ENCODE measurements around the gene ARHGEF28.

ARHGEF28 gene

GRCh38 chr5:73792687-73793320, 166.8 kb downstream of the ARHGEF28 start:
- peak; percentile 99 for TF ChIP-seq CTCF (IDR thresholded peaks at IDR 0.05; ENCODE audit: extremely low read depth, missing control alignments)
- peak; percentile 61 for DNase-seq (ENCODE audit: low spot score)

- TF ChIP-seq CTCF (IDR thresholded peaks at IDR 0.05; ENCODE audit: extremely low read depth, missing control alignments): no peak
- DNase-seq (ENCODE audit: low spot score): no peak
These were observed 167.9 kb downstream of the ARHGEF28 start for GRCh38 chr5:73793911-73794310.

DNA sequence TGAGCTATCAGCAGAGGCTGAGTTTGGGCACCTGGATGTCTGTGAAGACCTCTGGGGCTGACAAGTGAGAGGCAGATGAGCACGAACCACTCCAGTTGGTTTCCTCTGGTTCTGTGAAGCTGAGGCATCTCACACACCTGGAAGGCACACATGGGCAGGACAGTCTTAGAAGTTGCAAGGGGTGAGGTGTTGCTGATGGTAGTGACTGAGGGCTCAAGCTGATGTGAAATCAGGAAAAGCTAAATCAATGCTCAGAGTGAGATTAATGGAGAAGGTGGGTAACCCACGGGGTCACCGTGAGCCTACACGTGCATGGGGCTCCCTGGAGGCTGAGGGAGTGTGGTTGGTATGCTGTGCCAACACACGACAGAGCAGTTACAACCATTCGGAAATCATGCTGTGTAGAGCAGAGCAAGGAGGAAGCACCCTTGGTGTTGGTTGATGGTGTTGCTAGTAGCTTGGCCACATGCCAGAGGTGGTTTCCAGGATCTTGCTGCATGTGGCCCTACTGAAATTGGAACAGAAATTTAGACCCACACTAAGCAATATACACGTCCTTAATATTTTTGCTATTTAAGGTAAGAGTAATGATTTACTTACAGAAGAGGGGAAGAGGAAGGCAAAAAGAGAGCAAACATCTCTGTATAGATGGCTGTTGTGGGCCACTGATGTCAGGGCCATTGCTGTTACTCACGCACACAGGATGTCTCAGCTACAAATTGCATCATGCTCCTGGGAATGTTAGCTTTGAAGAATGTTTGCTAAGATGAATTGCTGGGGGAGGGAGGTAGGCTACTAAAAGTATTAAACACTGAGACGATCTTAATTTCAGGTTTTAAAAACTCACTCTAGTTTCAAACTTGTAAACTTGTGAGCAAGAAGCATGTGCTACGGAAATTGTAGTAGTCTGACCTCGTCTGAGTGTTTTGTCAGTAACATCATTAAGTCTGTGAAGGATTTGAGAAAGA, 170.5 kb downstream of the ARHGEF28 start:
- peak; percentile 14 for DNase-seq (ENCODE audit: low spot score)
- TF ChIP-seq CTCF (IDR thresholded peaks at IDR 0.05; ENCODE audit: extremely low read depth, missing control alignments): no peak

DNA sequence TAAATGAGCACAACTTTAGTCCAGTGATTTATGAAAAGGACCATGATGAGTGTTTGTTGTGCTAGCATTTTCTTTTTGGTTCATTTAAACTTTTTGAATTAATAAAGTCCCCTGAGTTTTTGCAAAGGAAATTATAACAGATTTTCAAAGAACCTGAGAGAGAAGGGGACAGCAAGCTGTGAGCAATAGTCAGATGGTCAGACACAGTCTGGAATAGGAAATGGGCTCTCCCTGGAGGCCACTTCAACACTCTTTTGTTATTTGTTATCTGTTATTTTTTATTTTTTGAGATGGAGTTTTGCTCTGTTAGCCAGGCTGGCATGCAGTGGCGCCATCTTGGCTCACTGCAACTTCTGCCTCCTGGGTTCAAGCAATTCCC, 171.1 kb downstream of the ARHGEF28 start:
- DNase-seq (ENCODE audit: low spot score): no peak
- TF ChIP-seq CTCF (IDR thresholded peaks at IDR 0.05; ENCODE audit: extremely low read depth, missing control alignments): no peak

DNA sequence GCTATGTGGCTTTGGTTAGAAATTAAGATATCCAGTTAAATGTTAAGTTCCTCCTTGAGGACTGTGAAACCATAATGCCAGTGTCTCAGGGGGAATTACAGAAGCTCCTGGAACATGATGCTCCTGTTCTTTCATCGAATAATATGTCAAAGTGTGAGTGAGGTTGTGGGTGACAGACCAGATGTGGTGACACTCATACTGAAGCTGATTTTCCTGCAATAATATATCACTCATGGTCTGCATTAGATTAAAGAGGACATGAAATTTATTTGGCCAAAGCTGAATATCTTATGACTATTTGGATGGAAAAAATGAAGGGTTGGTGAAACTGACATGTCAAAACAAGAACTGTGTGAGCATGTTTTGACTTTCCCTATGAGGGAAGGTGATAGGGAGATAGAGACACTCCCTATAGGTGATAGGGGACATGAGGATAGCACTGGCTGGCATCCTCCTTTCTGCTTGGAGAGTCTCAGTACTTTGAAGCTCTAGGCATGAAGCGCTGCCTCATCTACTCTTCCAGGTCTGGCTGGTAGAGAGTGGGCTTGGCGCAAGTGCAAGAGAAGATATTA, 173.5 kb downstream of the ARHGEF28 start:
- no peak for DNase-seq (ENCODE audit: low spot score)

DNA sequence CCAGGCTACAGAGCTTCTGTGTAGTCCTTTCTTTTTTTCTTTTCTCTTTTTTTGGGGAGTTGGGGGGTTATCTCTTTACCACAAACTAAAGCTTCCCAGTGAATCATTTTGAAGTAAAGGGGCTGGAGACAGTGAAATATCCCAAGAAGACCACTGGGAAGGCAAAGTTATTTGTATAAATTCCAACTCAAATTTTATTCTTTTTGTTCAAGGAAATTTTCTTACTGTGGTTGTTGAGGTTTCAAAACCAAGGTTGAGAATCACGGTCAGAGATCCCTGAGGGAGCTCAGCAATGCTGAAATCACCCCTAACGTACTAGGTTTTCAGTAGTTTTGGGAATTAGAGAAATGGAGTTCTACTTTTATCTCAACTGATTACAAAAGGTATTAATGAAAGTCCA, 175.7 kb downstream of the ARHGEF28 start:
- DNase-seq (ENCODE audit: low spot score): no peak
- no peak for TF ChIP-seq CTCF (IDR thresholded peaks at IDR 0.05; ENCODE audit: extremely low read depth, missing control alignments)

More for the DNA sequence above, 173.5 kb downstream of the ARHGEF28 start:
- no peak for TF ChIP-seq CTCF (IDR thresholded peaks at IDR 0.05; ENCODE audit: extremely low read depth, missing control alignments)

DNA sequence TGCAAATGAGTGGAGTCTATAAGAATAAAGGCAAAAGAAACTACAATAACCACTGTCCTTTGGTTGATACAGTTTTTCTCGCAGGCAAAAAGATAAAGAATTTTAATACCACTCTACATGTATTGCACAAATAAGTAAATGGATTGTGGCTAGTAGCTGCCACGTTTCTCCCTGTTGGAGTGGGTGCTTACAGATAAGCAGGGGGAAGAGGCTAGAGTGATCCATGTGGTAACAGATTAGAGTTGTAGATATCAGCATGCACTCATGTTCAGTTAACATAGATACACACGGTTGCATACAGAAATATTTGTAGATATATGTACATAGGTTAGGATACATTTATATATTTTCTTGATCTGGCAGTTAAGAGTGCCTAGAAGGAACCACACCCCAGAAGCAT, 179.5 kb downstream of the ARHGEF28 start:
- no peak for TF ChIP-seq CTCF (IDR thresholded peaks at IDR 0.05; ENCODE audit: extremely low read depth, missing control alignments)
- no peak for DNase-seq (ENCODE audit: low spot score)
